ENCODE measurements around the gene FAN1.

- no peak for TF ChIP-seq POLR2AphosphoS5 (IDR thresholded peaks at IDR 0.05; ENCODE audit: low read depth, low read length)
- TF ChIP-seq POLR2A (IDR thresholded peaks at IDR 0.05; ENCODE audit: low read depth, low read length), result no peak
These were observed 25.2 kb upstream of the FAN1 start for GRCh38 chr15:30878515-30878914.

Measured in GM12892 (cell line).